GM12878 (cell line): ENCODE measurements around the gene PDE6A. TPM values are rescaled to one million over a fixed set of nuclear protein-coding genes. Genes with fewer than 3 reads are reported as not detected.

ENCODE experiments used
- ATAC-seq: fragments of 200-7000 bp; cut with Tn5 transposase; 3 replicates; pipeline ENCODE4 v1.9.1; 2020; ENCODE audit warnings: mild to moderate bottlenecking, moderate library complexity
- BruUV-seq: library from RNA; stranded (reverse); fragments of 400-500 nt; replicated peaks from 2 replicates; lab custom pipeline; 2021; lab: Mats Ljungman, UMichigan
- CTCF ChIA-PET: fragments of 300-600 bp; sonication (Branson Sonifier 250); formaldehyde crosslinking; extraction: SDS; loops from one replicate; lab custom pipeline; 2021; ENCODE audit warnings: inconsistent platforms; lab: Yijun Ruan, JAX
- POLR2A ChIA-PET: fragments of 350-600 bp; formaldehyde crosslinking; extraction: SDS; loops from one replicate; lab custom pipeline; 2021; ENCODE audit warnings: inconsistent platforms; lab: Charles Lee
- RAD21 ChIA-PET: fragments of 300-600 bp; sonication (Branson Sonifier 250); formaldehyde crosslinking; loops from one replicate; lab custom pipeline; 2023; ENCODE audit warnings: antibody characterized with exemption; ENCODE audit not compliant: unreplicated experiment; lab: Charles Lee
- SMC1A ChIA-PET: fragments of 300-600 bp; sonication (Branson Sonifier 250); formaldehyde crosslinking; loops from one replicate; lab custom pipeline; 2023; ENCODE audit not compliant: unreplicated experiment, uncharacterized antibody; lab: Charles Lee
- DNase-seq: peaks from one replicate; pipeline ENCODE4 v3.0.0-alpha.2; 2011; ENCODE audit warnings: low read depth, low spot score
- FAIRE-seq: peaks from 3 replicates; lab custom pipeline; 2011; peaks lifted over from hg19 to GRCh38; lab: Jason Lieb, UNC
- H2AFZ ChIP-seq: 2 replicates; pipeline ENCODE4 v1.6.0; 2011; ENCODE audit warnings: low read depth, low read length, control low read depth; ENCODE audit not compliant: control insufficient read depth
- H3K27ac ChIP-seq: 2 replicates; pipeline ENCODE4 v1.5.1; 2011; ENCODE audit warnings: control low read depth; ENCODE audit not compliant: control insufficient read depth, insufficient read depth
- H3K27me3 ChIP-seq, 2 experiments: replicated peaks in 1 of 2; 2 replicates each; pipeline versions ENCODE4 v1.6.0 to v1.6.1; 2011; ENCODE audit warnings: low read length in 1 of 2; ENCODE audit not compliant: control insufficient read depth in 2 of 2, insufficient read depth in 2 of 2
- H3K36me3 ChIP-seq, 2 experiments: 2 replicates each; pipeline ENCODE4 v1.5.1; 2011; ENCODE audit warnings: low read length in 1 of 2; ENCODE audit not compliant: control insufficient read depth in 2 of 2, insufficient read depth in 2 of 2
- H3K4me1 ChIP-seq: 2 replicates; pipeline ENCODE4 v1.6.1; 2011; ENCODE audit warnings: mild to moderate bottlenecking, low read length, moderate library complexity, mixed read lengths; ENCODE audit not compliant: control insufficient read depth, insufficient read depth
- H3K4me2 ChIP-seq: 2 replicates; pipeline ENCODE4 v1.6.0; 2011; ENCODE audit warnings: control low read depth; ENCODE audit not compliant: control insufficient read depth, insufficient read depth
- H3K4me3 ChIP-seq: fragments of 200-600 bp; sonication (generic); 2 replicates; pipeline ENCODE4 v1.5.1; 2016
- H3K79me2 ChIP-seq: 2 replicates; pipeline ENCODE4 v1.6.0; 2011; ENCODE audit warnings: low read length; ENCODE audit not compliant: control insufficient read depth, insufficient read depth
- H3K9ac ChIP-seq: 2 replicates; pipeline ENCODE4 v1.8.0; 2011; ENCODE audit warnings: low read length, control low read depth, mixed read lengths; ENCODE audit not compliant: control insufficient read depth, insufficient read depth
- H3K9me3 ChIP-seq: replicated peaks from 3 replicates; pipeline ENCODE4 v1.5.1; 2011; ENCODE audit warnings: mild to moderate bottlenecking, low read length; ENCODE audit not compliant: control insufficient read depth, insufficient read depth
- H4K20me1 ChIP-seq: 2 replicates; pipeline ENCODE4 v1.6.0; 2011; ENCODE audit not compliant: control insufficient read depth, insufficient read depth
- CHD2 ChIP-seq: IDR thresholded peaks from 2 replicates; pipeline ENCODE4 v1.6.1; 2011; ENCODE audit warnings: low read depth, low read length, improper control_type of control experiment, borderline replicate concordance
- FOS ChIP-seq: IDR thresholded peaks from 3 replicates; pipeline ENCODE4 v1.6.1; 2011; ENCODE audit warnings: borderline replicate concordance; ENCODE audit not compliant: insufficient read length; ENCODE audit errors: extremely low read depth
- IKZF2 ChIP-seq, 2 experiments: fragments of 450-650 bp; IDR thresholded peaks; 2 replicates each; pipeline ENCODE4 v1.6.1; 2017; ENCODE audit warnings: mild to moderate bottlenecking in 2 of 2, moderate library complexity in 2 of 2
- RB1 ChIP-seq: fragments of 450-650 bp; formaldehyde crosslinking; IDR thresholded peaks from 2 replicates; pipeline ENCODE4 v1.6.1; 2017; ENCODE audit warnings: mild to moderate bottlenecking, borderline replicate concordance
- SPI1 ChIP-seq: IDR thresholded peaks from 2 replicates; pipeline ENCODE4 v1.6.1; 2011; ENCODE audit warnings: low read depth, mild to moderate bottlenecking, low read length, moderate library complexity, borderline replicate concordance; ENCODE audit not compliant: insufficient read depth
- TCF7 ChIP-seq: IDR thresholded peaks from 2 replicates; pipeline ENCODE4 v1.6.1; 2014; ENCODE audit warnings: antibody characterized with exemption, borderline replicate concordance
- WGBS: methylation state at CpG from one replicate; pipeline ENCODE4 v1.1.6; 2016; ENCODE audit warnings: low lambda C conversion rate; ENCODE audit not compliant: insufficient replicate concordance, insufficient coverage; ENCODE audit errors: missing lambda C conversion rate; 5-methylcytosine and 5-hydroxymethylcytosine counted together
- in situ Hi-C: fragments of 300-500 bp; cut with MboI; formaldehyde crosslinking; loops from 9 replicates; pipeline ENCODE4 v1.14.3; 2018; ENCODE audit warnings: mixed read lengths
- intact Hi-C: fragments of 100-400 bp; cut with micrococcal nuclease; formaldehyde crosslinking; loops from one replicate; pipeline ENCODE4 v1.14.2; 2022; ENCODE audit not compliant: unreplicated experiment
- polyA plus RNA-seq, 11 experiments: library from polyadenylated mRNA; depleted of rRNA in 4 of 11; unstranded in 6 of 11; stranded (reverse) in 5 of 11; fragments of >200 nt; fragmentation: Nextera tagmentation in 4 of 11; fragmentation: Illumina TruSeq in 1 of 11; extraction: Ambion mirVana in 4 of 11; extraction: Trizol in 1 of 11; gene quantifications; 1 replicate in 1 of 11; 2 replicates in 10 of 11; pipeline versions ENCODE4 v1.2.1 to v1.2.3, GENCODE V29; 2011 to 2016; ENCODE audit warnings: inconsistent platforms in 2 of 11, missing spikeins in 2 of 11, low read depth in 1 of 11
- total RNA-seq, 4 experiments: library from RNA; depleted of rRNA in 3 of 4; stranded (reverse); fragments of >200 nt in 3 of 4; fragmentation: Illumina TruSeq in 1 of 4; extraction: Trizol in 1 of 4; gene quantifications; 2 replicates each; pipeline versions ENCODE4 v1.2.1 to v1.2.3, GENCODE V29; 2013 to 2021
- TF ChIP-seq, protein P1 (sequence below): fragments of 450-650 bp; IDR thresholded peaks from 2 replicates; pipeline ENCODE4 v1.6.1; 2017; ENCODE audit warnings: mild to moderate bottlenecking, low read depth, inconsistent platforms; ENCODE audit not compliant: poor library complexity, severe bottlenecking

The PDE6A gene
- total and polyA plus RNA-seq, 10 of the 15 experiments (the other 5 are each of a cell fraction or from before 2014, with no cell fraction given), result 0.05 to 0.26 TPM; not detected in 8

DNA sequence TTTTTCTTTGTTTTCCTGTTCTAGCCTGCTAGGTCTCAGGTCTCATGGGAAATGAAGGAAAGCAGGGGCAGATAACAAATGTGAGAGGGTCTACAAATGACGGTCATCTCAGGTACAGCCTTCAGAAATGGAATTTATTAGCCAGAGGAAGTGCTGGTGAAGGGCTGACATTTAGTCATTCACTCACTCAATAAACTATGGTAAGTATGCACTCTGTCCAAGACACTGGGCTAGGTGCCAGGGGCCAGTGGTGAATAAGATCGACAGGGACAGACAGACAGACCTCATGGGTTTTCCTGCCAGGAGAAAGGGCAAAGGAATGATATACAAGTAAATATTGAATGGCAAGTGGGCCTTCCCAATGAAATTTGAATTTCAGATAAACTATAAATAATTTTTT lies 6.3 kb downstream of the PDE6A start:
- ChIA-PET SMC1A (no interaction called here), POLR2A (no interaction called here), CTCF (no interaction called here), RAD21 (no interaction called here)
- in situ Hi-C loops, result no loop called here
- no peak overlapping the region for H3K4me3 ChIP-seq
- no peaks in the 10 kb centered on the region for H3K79me2 ChIP-seq
- no peaks in the 10 kb centered on the region for H3K9me3 ChIP-seq
- 50% methylated on average over 2 of the region's 2 CpGs for WGBS
- ATAC-seq (no peak), DNase-seq (no peak), FAIRE-seq (no peak)
- BruUV-seq, result no TSS peak
- TF ChIP-seq RB1, result no peak
- no peak for TF ChIP-seq TCF7
- no peak for TF ChIP-seq FOS
- no peaks in the 10 kb centered on the region for H3K4me1 ChIP-seq
- no peak overlapping the region for H2AFZ ChIP-seq
- H3K27ac ChIP-seq, result no peak overlapping the region
- H3K27me3 ChIP-seq, result peaks cover 0 to 2% of the 10 kb centered on the region in 2 experiments; a peak in 3 of 4 replicates
- intact Hi-C loops, result no loop called here
- no peaks in the 10 kb centered on the region for H3K36me3 ChIP-seq
- H3K9ac ChIP-seq, result no peak overlapping the region
- no peak overlapping the region for H3K4me2 ChIP-seq
- no peaks in the 10 kb centered on the region for H4K20me1 ChIP-seq

DNA sequence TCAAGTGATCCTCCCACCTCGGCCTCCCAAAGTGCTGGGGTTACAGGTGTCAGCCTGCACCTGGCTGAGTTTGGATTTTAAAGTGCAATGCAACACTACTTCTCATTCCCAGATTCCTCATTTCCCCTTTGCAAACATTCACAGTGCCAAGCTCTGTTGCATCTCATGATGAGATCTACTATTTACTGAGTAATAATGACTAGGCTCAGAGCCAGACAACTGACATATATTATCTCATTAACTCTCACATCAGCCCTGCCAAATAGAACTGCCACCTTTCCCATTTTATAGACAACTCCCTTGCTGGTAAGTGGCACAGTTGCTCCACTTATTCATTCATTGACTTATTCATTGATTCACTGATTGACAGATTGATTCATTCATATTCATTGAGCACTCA lies 7.0 kb downstream of the PDE6A start:
- ChIA-PET CTCF (no interaction called here), SMC1A (interaction anchor here (0.6 kb wide), 1 partner anchor 85 kb away, joined by 3 read pairs; no protein-coding TSS in a partner anchor), POLR2A (no interaction called here), RAD21 (no interaction called here)
- 0% methylated on average over 1 of the region's 1 CpG for WGBS
- H3K9me3 ChIP-seq, result no peaks in the 10 kb centered on the region
- H3K4me3 ChIP-seq, result no peak overlapping the region
- no peaks in the 10 kb centered on the region for H3K36me3 ChIP-seq
- H3K9ac ChIP-seq, result no peak overlapping the region
- DNase-seq (no peak), FAIRE-seq (no peak), ATAC-seq (no peak)
- BruUV-seq, result no TSS peak
- H3K4me1 ChIP-seq, result no peaks in the 10 kb centered on the region
- no peaks in the 10 kb centered on the region for H4K20me1 ChIP-seq
- H3K27me3 ChIP-seq, result peaks cover 0 to 2% of the 10 kb centered on the region in 2 experiments; a peak in 3 of 4 replicates
- H3K79me2 ChIP-seq, result no peaks in the 10 kb centered on the region
- in situ Hi-C loops, result no loop called here
- H3K4me2 ChIP-seq, result no peak overlapping the region
- H2AFZ ChIP-seq, result no peak overlapping the region
- TF ChIP-seq IKZF2 (IDR thresholded peaks at IDR 0.05) (no peak), CHD2 (no peak), SPI1 (no peak)
- TF ChIP-seq, protein P1, sequence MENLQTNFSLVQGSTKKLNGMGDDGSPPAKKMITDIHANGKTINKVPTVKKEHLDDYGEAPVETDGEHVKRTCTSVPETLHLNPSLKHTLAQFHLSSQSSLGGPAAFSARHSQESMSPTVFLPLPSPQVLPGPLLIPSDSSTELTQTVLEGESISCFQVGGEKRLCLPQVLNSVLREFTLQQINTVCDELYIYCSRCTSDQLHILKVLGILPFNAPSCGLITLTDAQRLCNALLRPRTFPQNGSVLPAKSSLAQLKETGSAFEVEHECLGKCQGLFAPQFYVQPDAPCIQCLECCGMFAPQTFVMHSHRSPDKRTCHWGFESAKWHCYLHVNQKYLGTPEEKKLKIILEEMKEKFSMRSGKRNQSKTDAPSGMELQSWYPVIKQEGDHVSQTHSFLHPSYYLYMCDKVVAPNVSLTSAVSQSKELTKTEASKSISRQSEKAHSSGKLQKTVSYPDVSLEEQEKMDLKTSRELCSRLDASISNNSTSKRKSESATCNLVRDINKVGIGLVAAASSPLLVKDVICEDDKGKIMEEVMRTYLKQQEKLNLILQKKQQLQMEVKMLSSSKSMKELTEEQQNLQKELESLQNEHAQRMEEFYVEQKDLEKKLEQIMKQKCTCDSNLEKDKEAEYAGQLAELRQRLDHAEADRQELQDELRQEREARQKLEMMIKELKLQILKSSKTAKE, result no peak
- no peak overlapping the region for H3K27ac ChIP-seq
- intact Hi-C loops, result no loop called here
